LNCaP clone FGC (cell line): Measurements from ENCODE around the gene EIF4G3.
"Not testable (repeated sequence)": the region's sequence is repeated elsewhere in the genome, so short reads cannot be mapped to it uniquely, and the experiment has no call there.

ENCODE experiments used
- DNase-seq: peaks from one replicate; pipeline ENCODE4 v3.0.0-alpha.2; 2011; ENCODE audit warnings: low read depth
- H3K4me3 ChIP-seq: 2 replicates; pipeline ENCODE4 v1.5.1; 2011; ENCODE audit warnings: mild to moderate bottlenecking, low read depth, low read length, control low read depth
- CTCF ChIP-seq: IDR thresholded peaks from 2 replicates; pipeline ENCODE4 v1.5.1; 2012; ENCODE audit warnings: mild to moderate bottlenecking; ENCODE audit not compliant: control insufficient read depth, insufficient read depth; ENCODE audit errors: extremely low read depth

The EIF4G3 gene

GRCh38 chr1:21098186-21098915 lies 78.3 kb downstream of the EIF4G3 start:
- DNase-seq = no peak
- no peak overlapping the region for H3K4me3 ChIP-seq
- TF ChIP-seq CTCF = no peak

GRCh38 chr1:21097729-21098128 lies 79.0 kb downstream of the EIF4G3 start:
- no peak for TF ChIP-seq CTCF
- DNase-seq = no peak
- no peak overlapping the region for H3K4me3 ChIP-seq

- DNase-seq = no peak
- TF ChIP-seq CTCF = no peak
- no peak overlapping the region for H3K4me3 ChIP-seq
Observed at GRCh38 chr1:21095976-21096375, 80.7 kb downstream of the EIF4G3 start.

GRCh38 chr1:21094282-21094681 lies 82.4 kb downstream of the EIF4G3 start:
- not testable (repeated sequence) for H3K4me3 ChIP-seq, DNase-seq

GRCh38 chr1:21093271-21093958 lies 83.3 kb downstream of the EIF4G3 start:
- H3K4me3 ChIP-seq, DNase-seq: not testable (repeated sequence)

GRCh38 chr1:21092545-21092944 lies 84.2 kb downstream of the EIF4G3 start:
- H3K4me3 ChIP-seq, DNase-seq: not testable (repeated sequence)

GRCh38 chr1:21091053-21091690 lies 85.5 kb downstream of the EIF4G3 start:
- H3K4me3 ChIP-seq = not testable (repeated sequence)

GRCh38 chr1:21090463-21090862 lies 86.2 kb downstream of the EIF4G3 start:
- no peak for DNase-seq
- no peak for TF ChIP-seq CTCF

More at GRCh38 chr1:21091053-21091690, 85.5 kb downstream of the EIF4G3 start:
- DNase-seq = not testable (repeated sequence)

GRCh38 chr1:21089731-21090130 lies 87.0 kb downstream of the EIF4G3 start:
- DNase-seq = no peak
- H3K4me3 ChIP-seq = no peak overlapping the region
- TF ChIP-seq CTCF = no peak

More at GRCh38 chr1:21090463-21090862, 86.2 kb downstream of the EIF4G3 start:
- no peak overlapping the region for H3K4me3 ChIP-seq
